GM12892 (cell line): Measurements from ENCODE around the gene PHF21B.
"Not testable (repeated sequence)": the region's sequence is repeated elsewhere in the genome, so short reads cannot be mapped to it uniquely, and the experiment has no call there.

ENCODE experiments used
- DNase-seq: peaks from one replicate; pipeline ENCODE4 v3.0.0; 2011; ENCODE audit not compliant: insufficient read length
- FAIRE-seq: peaks from 2 replicates; lab custom pipeline; 2011; peaks lifted over from hg19 to GRCh38; lab: Jason Lieb, UNC
- POLR2A ChIP-seq: IDR thresholded peaks from 2 replicates; pipeline ENCODE4 v1.6.1; 2011; ENCODE audit warnings: low read depth, low read length, control low read depth
- POLR2AphosphoS5 ChIP-seq: IDR thresholded peaks from 2 replicates; pipeline ENCODE4 v1.6.1; 2011; ENCODE audit warnings: low read depth, low read length, control low read depth
- TAF1 ChIP-seq: IDR thresholded peaks from 2 replicates; pipeline ENCODE4 v1.6.1; 2011; ENCODE audit warnings: low read depth, mild to moderate bottlenecking, control low read depth, low read length, borderline replicate concordance

Gene PHF21B

DNA sequence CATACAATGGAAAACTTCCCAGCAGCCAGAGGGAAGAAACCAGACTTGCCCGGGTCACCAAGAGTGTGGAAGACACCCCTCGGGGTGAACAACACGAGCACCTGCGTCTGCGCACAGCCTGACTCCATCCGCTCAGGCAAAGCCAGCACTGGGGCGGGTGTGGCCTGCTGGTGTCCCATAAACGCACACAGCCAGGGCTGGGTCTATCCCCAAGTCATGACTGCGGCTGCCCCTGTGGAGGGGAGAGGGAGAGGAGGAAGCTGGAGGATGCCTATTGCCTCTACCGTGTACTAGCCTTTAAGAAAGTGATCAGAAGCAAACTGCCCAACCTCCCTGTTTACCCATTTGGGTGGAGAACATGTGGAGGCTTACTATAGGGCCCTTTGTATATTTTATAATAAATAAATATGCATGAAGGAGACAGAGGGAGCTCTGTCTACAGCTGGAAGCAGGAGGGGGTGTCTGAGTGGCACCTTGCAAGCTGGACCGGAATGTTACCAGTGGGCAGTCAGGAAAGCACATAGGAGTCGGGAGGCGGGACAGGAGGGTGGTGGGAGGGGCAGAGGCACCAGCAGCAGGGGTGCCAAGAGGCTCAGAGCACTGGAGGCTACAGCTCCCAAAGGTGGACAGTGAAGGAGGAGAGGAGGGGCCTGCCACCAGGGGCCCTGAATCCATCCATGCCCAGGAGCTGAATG, 79.6 kb downstream of the PHF21B start:
- no peak for TF ChIP-seq POLR2AphosphoS5
- no peak for TF ChIP-seq TAF1
- no peak for TF ChIP-seq POLR2A
- FAIRE-seq (no peak), DNase-seq (no peak)

DNA sequence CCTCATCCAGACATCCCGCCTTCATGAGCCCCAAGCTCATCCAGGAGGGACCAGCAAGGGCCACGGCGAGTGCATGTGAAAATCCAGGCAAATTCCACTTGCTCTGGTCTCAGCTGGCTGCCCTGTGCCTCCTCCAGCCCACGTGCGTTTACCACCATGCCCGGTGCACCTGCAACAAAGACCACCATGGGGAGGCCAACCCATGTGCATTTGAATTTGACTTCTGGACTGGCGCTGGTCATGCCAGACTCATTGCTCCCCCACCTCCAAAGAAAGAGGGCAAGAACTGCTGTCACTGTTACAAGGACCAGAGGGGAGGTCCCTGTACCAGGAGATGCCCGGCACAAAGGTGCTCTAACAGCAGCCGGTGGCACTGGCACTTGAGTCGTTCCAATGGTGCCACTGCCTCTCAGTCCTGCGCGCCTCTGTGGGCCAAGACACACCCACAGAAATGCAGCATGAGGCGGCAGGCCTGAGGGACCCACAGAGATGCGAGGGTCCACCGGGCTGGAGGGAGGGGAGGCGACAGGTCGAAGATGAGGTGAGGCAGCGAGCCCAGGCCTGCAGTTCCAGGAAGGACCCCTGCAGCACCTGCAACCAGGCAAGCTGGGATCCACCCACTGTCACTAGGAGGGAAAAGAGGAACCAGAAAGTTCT, 80.3 kb downstream of the PHF21B start:
- no peak for TF ChIP-seq POLR2A
- no peak for TF ChIP-seq POLR2AphosphoS5
- TF ChIP-seq TAF1 = no peak
- no peak for FAIRE-seq
- DNase-seq = no peak

DNA sequence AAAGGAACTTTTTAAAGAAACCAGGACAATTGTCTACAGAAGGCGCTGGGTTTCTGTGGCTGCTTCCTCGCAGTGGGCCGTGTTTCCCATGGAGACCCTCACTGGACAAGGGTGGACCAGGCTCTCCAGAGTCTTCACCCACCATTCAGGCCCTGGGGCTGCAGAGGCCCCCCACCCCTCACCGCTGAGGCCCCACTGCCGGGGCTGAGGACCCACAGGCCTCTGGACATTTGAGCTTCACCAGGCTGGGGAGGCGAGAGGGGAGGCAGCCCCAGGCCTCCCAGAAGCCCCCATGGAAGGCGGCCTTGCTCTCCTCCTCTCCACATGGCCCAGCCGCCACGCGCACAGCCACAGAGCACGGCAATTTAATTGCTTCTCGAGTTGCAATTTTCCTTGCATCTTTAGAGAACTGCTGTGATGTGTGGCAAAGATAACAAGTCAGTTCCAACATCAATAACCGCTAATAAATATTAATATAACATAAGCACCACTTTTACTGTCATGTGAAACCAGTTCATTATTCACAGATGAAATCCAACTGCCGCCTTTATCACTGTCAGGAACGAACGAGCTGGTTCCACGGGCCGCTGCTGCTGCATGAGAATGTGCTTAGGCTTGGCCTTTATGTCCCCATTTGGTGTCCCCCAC, 81.0 kb downstream of the PHF21B start:
- TF ChIP-seq POLR2AphosphoS5 (no peak), POLR2A (no peak), TAF1 (no peak)
- DNase-seq (no peak), FAIRE-seq (no peak)

DNA sequence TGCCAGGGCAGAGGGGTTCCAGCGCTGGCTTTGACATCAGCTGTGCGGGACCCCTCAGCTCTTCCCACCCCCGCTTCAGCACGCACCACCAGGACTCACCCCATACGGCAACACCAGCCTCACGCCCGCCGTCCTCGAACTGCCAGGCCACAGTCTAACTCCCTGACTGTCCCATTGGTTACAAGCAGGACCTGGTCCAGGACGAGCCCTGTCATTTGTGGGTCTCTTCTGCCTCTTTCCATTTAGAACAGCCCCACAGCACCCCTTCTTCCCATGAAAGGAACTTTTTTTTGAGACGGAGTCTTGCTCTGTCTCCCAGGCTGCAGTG, 81.7 kb downstream of the PHF21B start:
- TF ChIP-seq TAF1 (no peak), POLR2AphosphoS5 (no peak), POLR2A (no peak)
- no peak for FAIRE-seq
- no peak for DNase-seq

DNA sequence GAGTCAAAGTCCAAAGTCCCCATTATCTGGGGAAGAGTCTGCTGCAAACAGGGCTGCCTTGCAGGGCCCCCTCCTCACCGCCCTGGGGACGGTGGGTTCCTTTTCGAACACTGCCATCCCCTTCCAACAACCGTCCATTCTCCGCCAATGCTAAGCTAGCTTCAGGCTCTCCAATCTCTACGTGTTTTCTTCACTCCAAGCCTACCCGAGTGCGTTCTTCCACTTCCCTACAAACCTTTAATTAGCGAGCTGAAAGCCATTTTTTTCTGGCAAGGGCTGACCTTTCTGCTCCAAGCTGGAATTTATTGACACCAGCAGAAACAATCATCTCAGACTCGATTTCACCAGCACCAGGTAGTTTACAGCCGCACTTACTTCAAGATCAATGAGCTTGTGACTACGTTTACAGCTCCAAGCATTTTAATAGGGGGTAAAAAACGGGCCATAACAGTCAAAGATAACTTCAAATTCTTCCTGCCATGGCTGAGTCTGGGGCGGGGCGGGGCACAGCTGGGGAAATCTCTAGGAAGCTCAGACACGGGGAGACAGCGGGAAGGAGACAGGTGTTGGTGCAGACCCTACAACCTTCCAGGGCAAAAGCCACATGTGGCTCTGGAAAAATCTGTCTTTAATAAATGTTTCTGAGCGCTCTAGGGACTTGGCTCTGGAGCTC, 82.2 kb downstream of the PHF21B start:
- no peak for FAIRE-seq
- DNase-seq = no peak
- TF ChIP-seq POLR2A (no peak), TAF1 (no peak), POLR2AphosphoS5 (no peak)

DNA sequence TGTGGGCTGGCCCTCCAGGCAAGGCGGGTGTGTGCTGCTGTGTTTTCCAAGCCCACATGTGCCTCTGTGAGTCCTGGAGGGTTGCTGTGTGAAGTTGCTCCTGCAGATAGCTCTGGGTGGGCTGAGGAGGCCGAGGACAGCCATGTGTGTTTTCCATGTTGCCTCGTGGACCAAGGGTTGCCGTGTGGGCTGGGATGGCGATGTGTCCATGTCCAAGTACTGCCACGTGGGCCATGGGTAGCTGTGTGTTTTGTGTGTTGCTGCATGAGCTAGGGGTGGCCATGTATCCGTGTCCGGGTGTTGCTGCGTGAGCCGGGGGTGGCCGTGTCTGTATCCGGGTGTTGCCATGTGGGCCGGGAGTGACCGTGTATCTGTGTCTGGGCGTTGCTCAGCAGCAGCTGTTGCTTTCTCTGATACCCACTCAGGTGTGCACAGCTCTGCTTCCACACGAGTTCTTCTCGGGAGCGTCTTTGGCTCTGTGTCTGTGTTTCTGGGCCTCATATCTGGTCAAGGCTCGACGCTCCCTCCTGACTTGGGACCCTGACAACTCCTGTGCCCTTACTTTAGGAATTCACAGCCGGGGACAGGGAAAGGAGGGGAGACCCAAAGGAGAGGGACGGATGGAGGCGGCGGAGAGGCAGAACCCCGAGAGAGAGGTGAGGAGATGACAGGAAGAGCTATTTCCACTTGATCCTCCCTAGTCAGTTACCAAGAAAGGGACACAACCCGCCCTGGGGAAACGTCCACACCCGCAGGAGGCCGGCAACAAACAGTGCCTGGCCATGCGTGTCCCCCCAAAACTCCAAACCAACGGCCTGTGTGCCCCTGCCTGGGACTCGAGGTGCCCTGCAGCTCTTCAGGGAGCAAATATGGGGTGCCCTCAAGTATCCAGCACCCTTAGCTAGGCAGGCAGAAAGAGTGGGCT, 83.1 kb downstream of the PHF21B start:
- TF ChIP-seq POLR2AphosphoS5 (no peak), POLR2A (no peak), TAF1 (no peak)
- no peak for DNase-seq
- FAIRE-seq = peak; percentile 17

DNA sequence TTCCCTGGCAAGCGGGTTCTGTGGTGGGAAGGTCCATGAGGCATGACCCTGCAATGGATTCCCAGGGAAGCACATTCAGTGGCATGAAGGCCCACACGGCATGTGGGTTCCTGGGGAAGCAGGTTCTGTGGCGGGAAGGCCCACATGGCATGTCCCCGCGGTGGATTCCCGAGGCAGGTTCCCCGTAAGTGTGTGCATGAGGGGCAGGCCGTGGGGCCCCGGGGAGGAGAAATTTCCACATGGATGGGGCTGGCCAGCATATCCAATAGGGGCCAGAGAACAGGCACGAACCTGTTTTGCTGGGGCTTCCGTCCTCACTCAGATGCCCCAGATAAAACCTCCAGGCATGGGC, 83.7 kb downstream of the PHF21B start:
- FAIRE-seq = no peak
- no peak for DNase-seq
- TF ChIP-seq POLR2A (no peak), TAF1 (no peak), POLR2AphosphoS5 (no peak)

DNA sequence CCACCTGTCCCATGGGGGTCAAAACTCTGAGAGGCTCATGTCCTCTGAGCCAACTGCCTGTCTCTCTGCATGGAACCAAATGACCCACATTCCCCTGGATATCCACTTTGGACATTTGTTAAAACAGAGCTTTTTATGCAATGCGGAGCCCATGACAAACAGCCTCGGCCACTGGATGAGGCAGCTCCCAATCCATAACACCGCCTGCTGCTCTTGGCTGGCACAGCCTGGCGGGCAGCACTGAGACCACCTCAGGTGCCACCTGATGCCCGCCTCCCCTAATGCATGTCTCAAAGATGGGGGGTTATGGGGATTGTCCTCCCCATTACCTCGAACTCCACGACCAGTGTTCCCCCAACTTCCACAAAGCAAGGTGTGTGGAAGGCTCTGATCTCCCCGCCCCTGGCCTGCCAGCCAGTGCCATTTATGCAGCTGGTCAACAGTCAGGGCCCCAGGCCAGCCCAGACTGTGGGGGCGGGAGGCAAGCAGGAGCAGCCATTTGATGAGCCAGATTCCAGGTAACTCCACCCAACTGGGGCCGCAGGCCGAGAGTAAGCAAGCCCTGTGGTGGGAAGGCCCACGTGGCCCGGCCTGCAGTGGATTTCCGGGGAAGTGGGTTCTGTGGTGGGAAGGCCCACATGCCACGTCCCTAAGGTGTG, 84.2 kb downstream of the PHF21B start:
- FAIRE-seq (no peak), DNase-seq (no peak)
- TF ChIP-seq TAF1 = no peak
- TF ChIP-seq POLR2A = no peak
- no peak for TF ChIP-seq POLR2AphosphoS5

DNA sequence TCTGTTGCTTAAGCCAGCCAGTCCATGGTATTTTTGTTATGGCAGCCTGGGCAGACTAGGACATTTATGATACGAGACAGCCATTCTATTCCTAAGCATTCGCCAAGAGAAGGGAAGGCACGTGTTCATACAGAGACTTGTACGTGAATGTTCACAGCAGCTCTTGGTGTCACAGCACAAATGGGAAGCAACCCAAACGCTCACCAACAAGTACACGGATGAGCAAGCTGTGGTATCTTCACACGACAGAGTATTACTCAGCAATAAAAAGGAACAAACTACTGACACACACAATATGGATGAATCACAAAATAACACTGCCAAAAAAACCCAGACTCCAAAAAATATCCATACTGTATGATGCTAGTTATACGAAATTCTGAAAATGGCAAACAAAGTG, 85.1 kb downstream of the PHF21B start:
- DNase-seq (no peak), FAIRE-seq (no peak)
- TF ChIP-seq TAF1 (no peak), POLR2AphosphoS5 (no peak), POLR2A (no peak)

DNA sequence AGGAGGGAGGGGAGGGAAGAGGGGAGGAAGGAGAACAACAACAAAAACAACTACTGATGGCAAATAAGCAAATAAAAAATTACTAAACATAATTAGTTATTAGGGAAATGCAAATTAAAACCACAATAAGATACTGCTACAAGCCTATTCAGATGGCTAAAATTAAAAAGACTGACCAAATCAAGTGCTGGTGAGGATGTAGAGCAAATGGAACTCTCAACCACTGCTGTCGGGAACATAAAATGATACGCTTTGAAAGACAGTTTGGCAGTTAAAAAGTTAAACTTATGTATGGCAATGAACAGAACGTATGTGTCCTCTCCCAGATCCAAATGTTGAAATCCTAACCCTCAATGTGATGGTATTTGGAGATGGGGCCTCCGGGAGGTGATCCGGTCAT, 85.7 kb downstream of the PHF21B start:
- TF ChIP-seq TAF1 (no peak), POLR2AphosphoS5 (no peak), POLR2A (no peak)
- no peak for FAIRE-seq

DNA sequence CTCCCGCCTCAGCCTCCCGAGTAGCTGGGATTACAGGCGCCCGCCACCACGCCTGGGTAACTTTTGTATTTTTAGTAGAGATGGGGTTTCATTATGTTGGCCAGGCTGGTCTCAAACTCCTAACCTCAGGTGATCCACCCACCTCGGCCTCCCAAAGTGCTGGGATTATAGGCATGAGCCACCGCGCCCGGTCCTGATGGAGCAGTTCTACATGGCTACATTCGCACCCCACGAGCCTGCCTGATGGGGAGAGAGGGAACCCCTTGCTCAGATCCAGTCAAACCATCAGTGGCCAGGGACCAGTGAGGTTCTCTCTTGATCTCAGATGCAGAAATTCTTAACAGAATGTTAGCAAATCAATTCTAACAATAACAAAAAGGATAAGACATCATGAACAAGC, 88.0 kb downstream of the PHF21B start:
- not testable (repeated sequence) for DNase-seq, FAIRE-seq

More for the DNA sequence above, 85.7 kb downstream of the PHF21B start:
- no peak for DNase-seq
